A549 (cell line): ENCODE results near the gene OR8G1.

ENCODE experiments used
- CEBPB ChIP-seq, 2 experiments: fragments of >200 bp in 1 of 2; sonication (Bioruptor Twin) in 1 of 2; formaldehyde crosslinking in 1 of 2; IDR thresholded peaks; 2 replicates each; pipeline ENCODE4 v1.6.1; 2012 to 2016
- GATA3 ChIP-seq: IDR thresholded peaks from 2 replicates; pipeline ENCODE4 v1.6.1; 2012; ENCODE audit warnings: borderline replicate concordance
- JUN ChIP-seq, 2 experiments: fragments of >200 bp; sonication (Bioruptor Twin); formaldehyde crosslinking; IDR thresholded peaks; 2 replicates in 1 of 2; 3 replicates in 1 of 2; pipeline ENCODE4 v1.6.1; 2016 to 2017

- TF ChIP-seq JUN (IDR thresholded peaks at IDR 0.05) = no peak
- no peak for TF ChIP-seq CEBPB (IDR thresholded peaks at IDR 0.05)
- TF ChIP-seq GATA3 = no peak
Observed at GRCh38 chr11:124276081-124276480, 35.2 kb downstream of the OR8G1 start.
